ENCODE data around the gene PDAP1. TPM values are rescaled to one million over a fixed set of nuclear protein-coding genes. Genes with fewer than 3 reads are reported as not detected.
A peak's percentile ranks its signal among the peaks of the same experiment; 100 is the strongest.

PDAP1 gene
- total and polyA plus RNA-seq, 2 of the 13 experiments (the other 11 are each of a cell fraction or from before 2014, with no cell fraction given) = 13.0 to 100 TPM

- TF ChIP-seq, protein P1, sequence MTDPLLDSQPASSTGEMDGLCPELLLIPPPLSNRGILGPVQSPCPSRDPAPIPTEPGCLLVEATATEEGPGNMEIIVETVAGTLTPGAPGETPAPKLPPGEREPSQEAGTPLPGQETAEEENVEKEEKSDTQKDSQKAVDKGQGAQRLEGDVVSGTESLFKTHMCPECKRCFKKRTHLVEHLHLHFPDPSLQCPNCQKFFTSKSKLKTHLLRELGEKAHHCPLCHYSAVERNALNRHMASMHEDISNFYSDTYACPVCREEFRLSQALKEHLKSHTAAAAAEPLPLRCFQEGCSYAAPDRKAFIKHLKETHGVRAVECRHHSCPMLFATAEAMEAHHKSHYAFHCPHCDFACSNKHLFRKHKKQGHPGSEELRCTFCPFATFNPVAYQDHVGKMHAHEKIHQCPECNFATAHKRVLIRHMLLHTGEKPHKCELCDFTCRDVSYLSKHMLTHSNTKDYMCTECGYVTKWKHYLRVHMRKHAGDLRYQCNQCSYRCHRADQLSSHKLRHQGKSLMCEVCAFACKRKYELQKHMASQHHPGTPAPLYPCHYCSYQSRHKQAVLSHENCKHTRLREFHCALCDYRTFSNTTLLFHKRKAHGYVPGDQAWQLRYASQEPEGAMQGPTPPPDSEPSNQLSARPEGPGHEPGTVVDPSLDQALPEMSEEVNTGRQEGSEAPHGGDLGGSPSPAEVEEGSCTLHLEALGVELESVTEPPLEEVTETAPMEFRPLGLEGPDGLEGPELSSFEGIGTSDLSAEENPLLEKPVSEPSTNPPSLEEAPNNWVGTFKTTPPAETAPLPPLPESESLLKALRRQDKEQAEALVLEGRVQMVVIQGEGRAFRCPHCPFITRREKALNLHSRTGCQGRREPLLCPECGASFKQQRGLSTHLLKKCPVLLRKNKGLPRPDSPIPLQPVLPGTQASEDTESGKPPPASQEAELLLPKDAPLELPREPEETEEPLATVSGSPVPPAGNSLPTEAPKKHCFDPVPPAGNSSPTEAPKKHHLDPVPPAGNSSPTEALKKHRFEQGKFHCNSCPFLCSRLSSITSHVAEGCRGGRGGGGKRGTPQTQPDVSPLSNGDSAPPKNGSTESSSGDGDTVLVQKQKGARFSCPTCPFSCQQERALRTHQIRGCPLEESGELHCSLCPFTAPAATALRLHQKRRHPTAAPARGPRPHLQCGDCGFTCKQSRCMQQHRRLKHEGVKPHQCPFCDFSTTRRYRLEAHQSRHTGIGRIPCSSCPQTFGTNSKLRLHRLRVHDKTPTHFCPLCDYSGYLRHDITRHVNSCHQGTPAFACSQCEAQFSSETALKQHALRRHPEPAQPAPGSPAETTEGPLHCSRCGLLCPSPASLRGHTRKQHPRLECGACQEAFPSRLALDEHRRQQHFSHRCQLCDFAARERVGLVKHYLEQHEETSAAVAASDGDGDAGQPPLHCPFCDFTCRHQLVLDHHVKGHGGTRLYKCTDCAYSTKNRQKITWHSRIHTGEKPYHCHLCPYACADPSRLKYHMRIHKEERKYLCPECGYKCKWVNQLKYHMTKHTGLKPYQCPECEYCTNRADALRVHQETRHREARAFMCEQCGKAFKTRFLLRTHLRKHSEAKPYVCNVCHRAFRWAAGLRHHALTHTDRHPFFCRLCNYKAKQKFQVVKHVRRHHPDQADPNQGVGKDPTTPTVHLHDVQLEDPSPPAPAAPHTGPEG (CRISPR knock-in tag; IDR thresholded peaks at IDR 0.05) = peak; percentile 21; the same call in 1 of the 2 replicates
- TF ChIP-seq, protein P2, sequence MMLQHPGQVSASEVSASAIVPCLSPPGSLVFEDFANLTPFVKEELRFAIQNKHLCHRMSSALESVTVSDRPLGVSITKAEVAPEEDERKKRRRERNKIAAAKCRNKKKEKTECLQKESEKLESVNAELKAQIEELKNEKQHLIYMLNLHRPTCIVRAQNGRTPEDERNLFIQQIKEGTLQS (CRISPR knock-in tag; IDR thresholded peaks at IDR 0.05) = peak; percentile 100
- TF ChIP-seq, protein P3, sequence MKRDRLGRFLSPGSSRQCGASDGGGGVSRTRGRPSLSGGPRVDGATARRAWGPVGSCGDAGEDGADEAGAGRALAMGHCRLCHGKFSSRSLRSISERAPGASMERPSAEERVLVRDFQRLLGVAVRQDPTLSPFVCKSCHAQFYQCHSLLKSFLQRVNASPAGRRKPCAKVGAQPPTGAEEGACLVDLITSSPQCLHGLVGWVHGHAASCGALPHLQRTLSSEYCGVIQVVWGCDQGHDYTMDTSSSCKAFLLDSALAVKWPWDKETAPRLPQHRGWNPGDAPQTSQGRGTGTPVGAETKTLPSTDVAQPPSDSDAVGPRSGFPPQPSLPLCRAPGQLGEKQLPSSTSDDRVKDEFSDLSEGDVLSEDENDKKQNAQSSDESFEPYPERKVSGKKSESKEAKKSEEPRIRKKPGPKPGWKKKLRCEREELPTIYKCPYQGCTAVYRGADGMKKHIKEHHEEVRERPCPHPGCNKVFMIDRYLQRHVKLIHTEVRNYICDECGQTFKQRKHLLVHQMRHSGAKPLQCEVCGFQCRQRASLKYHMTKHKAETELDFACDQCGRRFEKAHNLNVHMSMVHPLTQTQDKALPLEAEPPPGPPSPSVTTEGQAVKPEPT (CRISPR knock-in tag; IDR thresholded peaks at IDR 0.05; ENCODE audit: low read depth) = no peak
- TF ChIP-seq ATF5 (CRISPR knock-in tag; IDR thresholded peaks at IDR 0.05; ENCODE audit: low read depth) = 0 out of 2 replicates have a peak, but pooled peaks have one; percentile 64
- peak; percentile 96 to 100 for TF ChIP-seq ATF4 (CRISPR knock-in tag; IDR thresholded peaks at IDR 0.05)
- peak; percentile 92; the same call in 1 of the 2 replicates for TF ChIP-seq ZNF614 (CRISPR knock-in tag; IDR thresholded peaks at IDR 0.05; ENCODE audit: borderline replicate concordance)
- no peak for TF ChIP-seq ZNF235 (CRISPR knock-in tag; IDR thresholded peaks at IDR 0.05; ENCODE audit: borderline replicate concordance)
- TF ChIP-seq ZKSCAN8 (CRISPR knock-in tag; IDR thresholded peaks at IDR 0.05; ENCODE audit: borderline replicate concordance) = no peak; the same call in 1 of the 2 replicates
- peak; percentile 80; the same call in 1 of the 2 replicates for TF ChIP-seq IKZF5 (CRISPR knock-in tag; IDR thresholded peaks at IDR 0.05)
- peak; percentile 50; the same call in 1 of the 2 replicates for TF ChIP-seq SALL2 (CRISPR knock-in tag; IDR thresholded peaks at IDR 0.05)
- peak; percentile 88; the same call in 1 of the 3 replicates for TF ChIP-seq MXI1 (IDR thresholded peaks at IDR 0.05; ENCODE audit: borderline replicate concordance, low read depth, low read length)
- TF ChIP-seq, protein P4, sequence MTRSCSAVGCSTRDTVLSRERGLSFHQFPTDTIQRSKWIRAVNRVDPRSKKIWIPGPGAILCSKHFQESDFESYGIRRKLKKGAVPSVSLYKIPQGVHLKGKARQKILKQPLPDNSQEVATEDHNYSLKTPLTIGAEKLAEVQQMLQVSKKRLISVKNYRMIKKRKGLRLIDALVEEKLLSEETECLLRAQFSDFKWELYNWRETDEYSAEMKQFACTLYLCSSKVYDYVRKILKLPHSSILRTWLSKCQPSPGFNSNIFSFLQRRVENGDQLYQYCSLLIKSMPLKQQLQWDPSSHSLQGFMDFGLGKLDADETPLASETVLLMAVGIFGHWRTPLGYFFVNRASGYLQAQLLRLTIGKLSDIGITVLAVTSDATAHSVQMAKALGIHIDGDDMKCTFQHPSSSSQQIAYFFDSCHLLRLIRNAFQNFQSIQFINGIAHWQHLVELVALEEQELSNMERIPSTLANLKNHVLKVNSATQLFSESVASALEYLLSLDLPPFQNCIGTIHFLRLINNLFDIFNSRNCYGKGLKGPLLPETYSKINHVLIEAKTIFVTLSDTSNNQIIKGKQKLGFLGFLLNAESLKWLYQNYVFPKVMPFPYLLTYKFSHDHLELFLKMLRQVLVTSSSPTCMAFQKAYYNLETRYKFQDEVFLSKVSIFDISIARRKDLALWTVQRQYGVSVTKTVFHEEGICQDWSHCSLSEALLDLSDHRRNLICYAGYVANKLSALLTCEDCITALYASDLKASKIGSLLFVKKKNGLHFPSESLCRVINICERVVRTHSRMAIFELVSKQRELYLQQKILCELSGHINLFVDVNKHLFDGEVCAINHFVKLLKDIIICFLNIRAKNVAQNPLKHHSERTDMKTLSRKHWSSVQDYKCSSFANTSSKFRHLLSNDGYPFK (CRISPR knock-in tag; IDR thresholded peaks at IDR 0.05; ENCODE audit: borderline replicate concordance) = peak; percentile 94
Measured at GRCh38 chr7:99408379-99409191, at the start of gene PDAP1, which contains the start of gene BUD31 (continued).
